ENCODE measurements around the gene PPARG. TPM values are rescaled to one million over a fixed set of nuclear protein-coding genes. Genes with fewer than 3 reads are reported as not detected.

Gene PPARG
- polyA plus RNA-seq, 1 donor (not counting 4 experiments of a cell fraction or from before 2014, with no cell fraction given): 3.1 TPM

DNA sequence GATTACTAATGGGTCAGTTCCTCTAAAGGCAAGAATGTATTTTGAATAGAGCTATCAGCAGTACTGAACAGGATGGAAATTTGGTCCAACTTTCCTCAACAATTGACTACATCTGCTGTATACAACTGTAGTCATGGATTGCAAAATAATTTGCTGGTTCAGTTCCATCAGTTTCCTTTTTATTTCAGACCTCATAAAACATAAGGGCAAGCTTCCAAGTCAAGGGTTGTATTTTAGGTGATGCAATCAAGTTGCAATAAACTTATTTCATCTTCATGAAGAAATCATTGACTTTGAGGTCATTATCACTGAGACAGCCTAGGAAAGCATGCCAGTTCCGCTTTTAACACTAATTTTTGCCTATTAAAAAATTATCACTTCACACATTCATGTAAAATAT lies 105.0 kb downstream of the PPARG start:
- H3K27ac ChIP-seq (ENCODE audit: control insufficient read depth, insufficient read depth, low read length): no peak overlapping the region
- DNase-seq (ENCODE audit: low read depth, low spot score) (no peak), FAIRE-seq (no peak)
- TF ChIP-seq, protein P1, sequence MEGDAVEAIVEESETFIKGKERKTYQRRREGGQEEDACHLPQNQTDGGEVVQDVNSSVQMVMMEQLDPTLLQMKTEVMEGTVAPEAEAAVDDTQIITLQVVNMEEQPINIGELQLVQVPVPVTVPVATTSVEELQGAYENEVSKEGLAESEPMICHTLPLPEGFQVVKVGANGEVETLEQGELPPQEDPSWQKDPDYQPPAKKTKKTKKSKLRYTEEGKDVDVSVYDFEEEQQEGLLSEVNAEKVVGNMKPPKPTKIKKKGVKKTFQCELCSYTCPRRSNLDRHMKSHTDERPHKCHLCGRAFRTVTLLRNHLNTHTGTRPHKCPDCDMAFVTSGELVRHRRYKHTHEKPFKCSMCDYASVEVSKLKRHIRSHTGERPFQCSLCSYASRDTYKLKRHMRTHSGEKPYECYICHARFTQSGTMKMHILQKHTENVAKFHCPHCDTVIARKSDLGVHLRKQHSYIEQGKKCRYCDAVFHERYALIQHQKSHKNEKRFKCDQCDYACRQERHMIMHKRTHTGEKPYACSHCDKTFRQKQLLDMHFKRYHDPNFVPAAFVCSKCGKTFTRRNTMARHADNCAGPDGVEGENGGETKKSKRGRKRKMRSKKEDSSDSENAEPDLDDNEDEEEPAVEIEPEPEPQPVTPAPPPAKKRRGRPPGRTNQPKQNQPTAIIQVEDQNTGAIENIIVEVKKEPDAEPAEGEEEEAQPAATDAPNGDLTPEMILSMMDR (optimal IDR thresholded peaks at IDR 0.05 in 1 of 3, IDR thresholded peaks at IDR 0.05 in 1 of 3, conservative IDR thresholded peaks at IDR 0.05 in 1 of 3; ENCODE audit: extremely low read depth in 1 of 3, insufficient read depth in 2 of 3, low read length in 3 of 3): no peak
- no peak for TF ChIP-seq EZH2 (IDR thresholded peaks at IDR 0.05; ENCODE audit: low read length)
- no peaks in the 10 kb centered on the region for H3K9me3 ChIP-seq (ENCODE audit: control insufficient read depth, low read depth, low read length)
- dilution Hi-C loops (cut with MboI; ENCODE audit: extremely low pct_ligation_motif_present, low sequenced_read_pairs): no loop called here
- no peak overlapping the region for H3K4me2 ChIP-seq (ENCODE audit: control insufficient read depth, extremely low read depth, insufficient read depth, low read depth, low read length)
- H3K36me3 ChIP-seq (ENCODE audit: control insufficient read depth in 2 of 2, extremely low read depth in 1 of 2, insufficient read depth in 2 of 2, low read length in 2 of 2): no peaks in the 10 kb centered on the region
- no peaks in the 10 kb centered on the region for H4K20me1 ChIP-seq (ENCODE audit: control insufficient read depth, extremely low read depth, insufficient read depth, low read length)
- no peaks in the 10 kb centered on the region for H3K4me1 ChIP-seq (ENCODE audit: control insufficient read depth, extremely low read depth, insufficient read depth, low read length)
- H3K9ac ChIP-seq (ENCODE audit: control insufficient read depth, extremely low read depth, insufficient read depth, low read length): no peak overlapping the region
- H3K79me2 ChIP-seq (ENCODE audit: control insufficient read depth, insufficient read depth, low read length): no peaks in the 10 kb centered on the region
- peaks cover 7% of the 10 kb centered on the region for H3K27me3 ChIP-seq (ENCODE audit: control insufficient read depth, extremely low read depth, insufficient read depth, low read length)
- H2AFZ ChIP-seq (ENCODE audit: control insufficient read depth, low read length): no peak overlapping the region
- no peaks in the 10 kb centered on the region for H3K9me1 ChIP-seq (ENCODE audit: control insufficient read depth, extremely low read depth, insufficient read depth, low read length)
- no peak overlapping the region for H3K4me3 ChIP-seq (ENCODE audit: control insufficient read depth in 2 of 3, extremely low read depth in 1 of 3, insufficient read depth in 2 of 3, low read depth in 1 of 3, low read length in 3 of 3)

DNA sequence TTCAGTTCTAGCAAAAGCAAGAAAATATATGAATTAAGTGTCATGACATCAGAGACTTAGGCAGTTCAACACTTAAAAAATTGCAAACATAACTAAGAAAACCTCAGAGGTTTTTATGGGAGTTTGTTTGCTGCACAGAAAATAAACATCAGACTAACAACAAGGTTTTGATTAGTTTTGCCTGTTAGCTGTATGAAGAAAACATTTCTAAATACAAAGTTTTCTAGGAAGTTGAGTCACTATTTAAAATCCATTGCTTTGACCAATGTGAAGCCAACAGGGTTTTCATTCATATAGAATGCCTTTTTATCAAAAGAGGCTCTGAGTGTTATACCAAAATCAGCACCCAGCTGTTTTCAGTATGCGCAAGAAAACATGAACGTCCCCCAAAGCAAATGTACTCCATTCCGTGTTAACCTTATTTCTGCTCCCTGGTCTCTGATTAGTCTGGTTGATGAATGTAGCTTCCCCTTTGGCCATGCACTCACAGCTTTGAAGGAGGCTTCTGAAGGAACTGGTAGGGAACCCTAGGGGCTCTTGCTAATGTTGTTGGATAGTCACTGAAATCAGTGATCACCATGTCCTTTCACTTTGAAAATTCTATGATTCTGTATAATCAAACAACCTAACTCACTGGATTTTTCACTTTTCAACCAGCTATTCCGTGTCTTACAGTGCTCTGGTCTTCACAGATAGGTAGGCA lies 105.8 kb downstream of the PPARG start:
- dilution Hi-C loops (cut with MboI; ENCODE audit: extremely low pct_ligation_motif_present, low sequenced_read_pairs): no loop called here
- no peak for FAIRE-seq
- TF ChIP-seq, protein P1 (optimal IDR thresholded peaks at IDR 0.05 in 1 of 3, IDR thresholded peaks at IDR 0.05 in 1 of 3, conservative IDR thresholded peaks at IDR 0.05 in 1 of 3; ENCODE audit: extremely low read depth in 1 of 3, insufficient read depth in 2 of 3, low read length in 3 of 3): no peak
- TF ChIP-seq EZH2 (IDR thresholded peaks at IDR 0.05; ENCODE audit: low read length): no peak
- no peaks in the 10 kb centered on the region for H3K36me3 ChIP-seq (ENCODE audit: control insufficient read depth in 2 of 2, extremely low read depth in 1 of 2, insufficient read depth in 2 of 2, low read length in 2 of 2)
- H3K9me1 ChIP-seq (ENCODE audit: control insufficient read depth, extremely low read depth, insufficient read depth, low read length): no peaks in the 10 kb centered on the region
- no peak overlapping the region for H3K27ac ChIP-seq (ENCODE audit: control insufficient read depth, insufficient read depth, low read length)
- no peak overlapping the region for H3K4me2 ChIP-seq (ENCODE audit: control insufficient read depth, extremely low read depth, insufficient read depth, low read depth, low read length)
- H3K9ac ChIP-seq (ENCODE audit: control insufficient read depth, extremely low read depth, insufficient read depth, low read length): no peak overlapping the region
- no peak overlapping the region for H3K4me3 ChIP-seq (ENCODE audit: control insufficient read depth in 2 of 3, extremely low read depth in 1 of 3, insufficient read depth in 2 of 3, low read depth in 1 of 3, low read length in 3 of 3)
- H4K20me1 ChIP-seq (ENCODE audit: control insufficient read depth, extremely low read depth, insufficient read depth, low read length): no peaks in the 10 kb centered on the region
- no peaks in the 10 kb centered on the region for H3K9me3 ChIP-seq (ENCODE audit: control insufficient read depth, low read depth, low read length)
- no peak overlapping the region for H2AFZ ChIP-seq (ENCODE audit: control insufficient read depth, low read length)
- peaks cover 7% of the 10 kb centered on the region for H3K27me3 ChIP-seq (ENCODE audit: control insufficient read depth, extremely low read depth, insufficient read depth, low read length)
- DNase-seq (ENCODE audit: low read depth, low spot score): no peak
- H3K79me2 ChIP-seq (ENCODE audit: control insufficient read depth, insufficient read depth, low read length): no peaks in the 10 kb centered on the region
- no peaks in the 10 kb centered on the region for H3K4me1 ChIP-seq (ENCODE audit: control insufficient read depth, extremely low read depth, insufficient read depth, low read length)
